Measurements from ENCODE around the gene AKAP5.

- TF ChIP-seq CTCF (IDR thresholded peaks at IDR 0.05) (no peak), TCF12 (IDR thresholded peaks at IDR 0.05) (no peak), ELF1 (IDR thresholded peaks at IDR 0.05) (no peak), JUND (IDR thresholded peaks at IDR 0.05) (no peak), REST (IDR thresholded peaks at IDR 0.05; ENCODE audit: low read depth, low read length) (no peak), USF1 (IDR thresholded peaks at IDR 0.05; ENCODE audit: borderline replicate concordance, low read depth) (no peak), FOSL2 (IDR thresholded peaks at IDR 0.05; ENCODE audit: borderline replicate concordance, low read depth) (no peak), EP300 (IDR thresholded peaks at IDR 0.05; ENCODE audit: borderline replicate concordance in 1 of 2, low read depth in 1 of 2, low read length in 1 of 2) (no peak), RXRA (IDR thresholded peaks at IDR 0.05; ENCODE audit: borderline replicate concordance, low read depth) (no peak), NRF1 (IDR thresholded peaks at IDR 0.05; ENCODE audit: low read depth, low read length) (no peak), CHD2 (IDR thresholded peaks at IDR 0.05; ENCODE audit: low read length, partially characterized antibody) (peak; percentile 8), EZH2phosphoT487 (IDR thresholded peaks at IDR 0.05; ENCODE audit: borderline replicate concordance, low read depth) (no peak)
These were observed at the start of gene AKAP5 for GRCh38 chr14:64465191-64465822.
